Liver (tissue), 9 donors: ENCODE results near the gene BLOC1S1. TPM values are rescaled to one million over a fixed set of nuclear protein-coding genes. Genes with fewer than 3 reads are reported as not detected.
A peak's percentile ranks its signal among the peaks of the same experiment; 100 is the strongest.

Experiments
- DNase-seq: peaks from one replicate; pipeline ENCODE4 v3.0.0-alpha.2; 2017; ENCODE audit warnings: low spot score
- H3K27ac ChIP-seq, 2 donors: one replicate each; pipeline ENCODE4 v1.7.0; 2013; ENCODE audit warnings: inconsistent platforms in 2 of 2, low read length in 2 of 2, control low read depth in 1 of 2, low read depth in 1 of 2, mild to moderate bottlenecking in 1 of 2
- H3K27me3 ChIP-seq, 4 donors: one replicate each; pipeline versions ENCODE4 v1.6.1 to v1.7.0; 2013; ENCODE audit warnings: low read length in 3 of 4, inconsistent platforms in 1 of 4, mild to moderate bottlenecking in 1 of 4, moderate library complexity in 1 of 4; ENCODE audit not compliant: control insufficient read depth in 4 of 4, insufficient read depth in 4 of 4
- H3K36me3 ChIP-seq, 4 donors: one replicate each; pipeline versions ENCODE4 v1.6.1 to v1.7.0; 2013; ENCODE audit warnings: low read length in 3 of 4, mild to moderate bottlenecking in 3 of 4, low read depth in 1 of 4, moderate library complexity in 1 of 4; ENCODE audit not compliant: control insufficient read depth in 4 of 4, insufficient read depth in 3 of 4
- H3K4me1 ChIP-seq, 4 donors: one replicate each; pipeline versions ENCODE4 v1.6.1 to v1.7.0; 2013; ENCODE audit warnings: low read length in 3 of 4, mild to moderate bottlenecking in 3 of 4, moderate library complexity in 1 of 4; ENCODE audit not compliant: control insufficient read depth in 4 of 4, insufficient read depth in 4 of 4
- H3K4me3 ChIP-seq, 3 donors: one replicate each; pipeline versions ENCODE4 v1.6.1 to v1.7.0; 2013; ENCODE audit warnings: low read length in 3 of 3, control low read depth in 1 of 3, low read depth in 1 of 3, mild to moderate bottlenecking in 1 of 3
- H3K9ac ChIP-seq, 2 donors: one replicate each; pipeline ENCODE4 v1.7.0; 2013; ENCODE audit warnings: low read length in 2 of 2, mild to moderate bottlenecking in 2 of 2, moderate library complexity in 2 of 2, control low read depth in 1 of 2, low read depth in 1 of 2
- H3K9me3 ChIP-seq, 4 donors: one replicate each; pipeline versions ENCODE4 v1.6.1 to v1.7.0; 2013; ENCODE audit warnings: low read length in 3 of 4; ENCODE audit not compliant: control insufficient read depth in 4 of 4
- EGR1 ChIP-seq, 2 donors: IDR thresholded peaks; 2 replicates each; pipeline ENCODE4 v1.6.1; 2016 to 2018; ENCODE audit warnings: antibody characterized with exemption in 2 of 2, low read depth in 2 of 2
- FOXA1 ChIP-seq: IDR thresholded peaks from 2 replicates; pipeline ENCODE4 v1.6.1; 2016; ENCODE audit warnings: antibody characterized with exemption
- FOXA2 ChIP-seq: IDR thresholded peaks from 2 replicates; pipeline ENCODE4 v1.6.1; 2016; ENCODE audit warnings: antibody characterized with exemption
- GABPA ChIP-seq, 2 donors: IDR thresholded peaks in 1 of 2; conservative IDR thresholded peaks in 1 of 2; 2 replicates each; pipeline ENCODE4 v1.6.1; 2016; ENCODE audit warnings: antibody characterized with exemption in 2 of 2, mild to moderate bottlenecking in 1 of 2, moderate library complexity in 1 of 2
- HNF4A ChIP-seq, 2 donors: conservative IDR thresholded peaks; 2 replicates each; pipeline ENCODE4 v1.6.1; 2016; ENCODE audit warnings: antibody characterized with exemption in 2 of 2, mild to moderate bottlenecking in 2 of 2
- HNF4G ChIP-seq: IDR thresholded peaks from 2 replicates; pipeline ENCODE4 v1.6.1; 2016; ENCODE audit warnings: antibody characterized with exemption
- JUND ChIP-seq, 2 donors: IDR thresholded peaks; 2 replicates each; pipeline ENCODE4 v1.6.1; 2016; ENCODE audit warnings: antibody characterized with exemption in 2 of 2
- NR2F2 ChIP-seq: IDR thresholded peaks from 2 replicates; pipeline ENCODE4 v1.6.1; 2016; ENCODE audit warnings: antibody characterized with exemption
- RAD21 ChIP-seq, 2 donors: IDR thresholded peaks; 2 replicates each; pipeline ENCODE4 v1.6.1; 2016; ENCODE audit warnings: antibody characterized with exemption in 2 of 2, mild to moderate bottlenecking in 2 of 2
- REST ChIP-seq: IDR thresholded peaks from 2 replicates; pipeline ENCODE4 v1.6.1; 2016; ENCODE audit warnings: antibody characterized with exemption, mild to moderate bottlenecking
- RXRA ChIP-seq, 2 donors: IDR thresholded peaks; 2 replicates each; pipeline ENCODE4 v1.6.1; 2017 to 2018; ENCODE audit warnings: antibody characterized with exemption in 2 of 2, mild to moderate bottlenecking in 1 of 2
- SP1 ChIP-seq: IDR thresholded peaks from 2 replicates; pipeline ENCODE4 v1.6.1; 2018; ENCODE audit warnings: antibody characterized with exemption, mild to moderate bottlenecking
- TAF1 ChIP-seq: conservative IDR thresholded peaks from 2 replicates; pipeline ENCODE4 v1.6.1; 2016; ENCODE audit warnings: antibody characterized with exemption, mild to moderate bottlenecking
- YY1 ChIP-seq: IDR thresholded peaks from 2 replicates; pipeline ENCODE4 v1.6.1; 2016; ENCODE audit warnings: antibody characterized with exemption, mild to moderate bottlenecking
- whole genome bisulfite sequencing: extraction: QIAGEN DNeasy Blood & Tissue Kit; methylation state at CpG from one replicate; pipeline ENCODE4 v1.1.7; 2013; 5-methylcytosine and 5-hydroxymethylcytosine counted together
- polyA plus RNA-seq, 2 donors: library from polyadenylated mRNA; stranded (reverse) in 1 of 2; unstranded in 1 of 2; fragments of 200-250 nt in 1 of 2; fragments of >200 nt in 1 of 2; fragmentation: Nextera tagmentation in 1 of 2; extraction: Ambion mirVana in 1 of 2; gene quantifications; one replicate each; pipeline versions ENCODE4 v1.2.1 to v1.2.3, GENCODE V29; 2013 to 2015
- total RNA-seq, 2 donors: library from RNA; depleted of rRNA; stranded (reverse); fragments of >200 nt; gene quantifications; one replicate each; pipeline ENCODE4 v1.2.3, GENCODE V29; 2014
- TF ChIP-seq, protein P1 (sequence below): IDR thresholded peaks from 2 replicates; pipeline ENCODE4 v1.6.1; 2016; ENCODE audit warnings: antibody characterized with exemption
- TF ChIP-seq, protein P2 (sequence below): IDR thresholded peaks from 2 replicates; pipeline ENCODE4 v1.6.1; 2016; ENCODE audit warnings: antibody characterized with exemption
- donor health status: healthy.
- donor health status: healthy.
- donor health status: healthy.
- donor health status: healthy.
- donor health status: healthy.

BLOC1S1 gene
- total and polyA plus RNA-seq, 4 donors, result 43.7 to 150 (median 115) TPM

GRCh38 chr12:55676707-55677106 lies 39.1 kb upstream of the BLOC1S1 start:
- Histone ChIP-seq H3K36me3 (no peaks in the 10 kb centered on the region), H3K4me1 (peaks cover 0 to 12% (median 4%) of the 10 kb centered on the region in 4 donors), H3K9me3 (no peaks in the 10 kb centered on the region), H3K27ac (no peak overlapping the region), H3K27me3 (no peaks in the 10 kb centered on the region), H3K4me3 (no peak overlapping the region), H3K9ac (no peak overlapping the region)
- TF ChIP-seq, protein P1, sequence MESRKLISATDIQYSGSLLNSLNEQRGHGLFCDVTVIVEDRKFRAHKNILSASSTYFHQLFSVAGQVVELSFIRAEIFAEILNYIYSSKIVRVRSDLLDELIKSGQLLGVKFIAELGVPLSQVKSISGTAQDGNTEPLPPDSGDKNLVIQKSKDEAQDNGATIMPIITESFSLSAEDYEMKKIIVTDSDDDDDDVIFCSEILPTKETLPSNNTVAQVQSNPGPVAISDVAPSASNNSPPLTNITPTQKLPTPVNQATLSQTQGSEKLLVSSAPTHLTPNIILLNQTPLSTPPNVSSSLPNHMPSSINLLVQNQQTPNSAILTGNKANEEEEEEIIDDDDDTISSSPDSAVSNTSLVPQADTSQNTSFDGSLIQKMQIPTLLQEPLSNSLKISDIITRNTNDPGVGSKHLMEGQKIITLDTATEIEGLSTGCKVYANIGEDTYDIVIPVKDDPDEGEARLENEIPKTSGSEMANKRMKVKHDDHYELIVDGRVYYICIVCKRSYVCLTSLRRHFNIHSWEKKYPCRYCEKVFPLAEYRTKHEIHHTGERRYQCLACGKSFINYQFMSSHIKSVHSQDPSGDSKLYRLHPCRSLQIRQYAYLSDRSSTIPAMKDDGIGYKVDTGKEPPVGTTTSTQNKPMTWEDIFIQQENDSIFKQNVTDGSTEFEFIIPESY, result no peak
- TF ChIP-seq HNF4G (no peak), GABPA (IDR thresholded peaks at IDR 0.05 in 1 of 2, conservative IDR thresholded peaks at IDR 0.05 in 1 of 2) (no peak), RXRA (IDR thresholded peaks at IDR 0.05) (peak in 1 of 2 donors; percentile 13)
- 57% methylated on average over 6 of the region's 6 CpGs for WGBS
- DNase-seq, result no peak

DNA sequence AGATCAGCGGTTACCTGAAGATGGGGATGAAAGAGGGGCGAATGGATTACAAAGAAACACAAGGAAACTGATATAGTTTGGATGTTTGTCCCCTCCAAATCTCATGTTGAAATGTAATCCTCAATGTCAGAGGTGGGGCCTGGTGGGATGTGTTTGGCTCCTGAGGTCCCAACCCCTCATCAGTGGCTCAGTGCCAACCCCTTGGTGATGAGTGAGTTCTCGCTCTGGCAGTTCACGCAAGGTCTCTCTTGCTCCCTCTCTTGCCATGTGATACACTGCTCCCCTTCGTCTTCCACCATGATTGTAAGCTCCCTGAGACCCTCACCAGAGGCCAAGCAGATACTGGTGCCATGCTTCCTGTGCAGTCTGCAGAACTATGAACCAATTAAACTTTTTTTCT lies 36.2 kb upstream of the BLOC1S1 start:
- no peak overlapping the region for H3K27ac ChIP-seq
- H3K27me3 ChIP-seq, result no peaks in the 10 kb centered on the region
- no peak for DNase-seq
- H3K4me1 ChIP-seq, result peaks cover 9 to 24% (median 9%) of the 10 kb centered on the region in 4 donors
- TF ChIP-seq YY1, result no peak
- no peak for TF ChIP-seq EGR1 (IDR thresholded peaks at IDR 0.05; ENCODE audit: low read depth in 2 of 2)
- no peak for TF ChIP-seq RAD21 (IDR thresholded peaks at IDR 0.05)
- no peak for TF ChIP-seq FOXA1
- TF ChIP-seq REST, result no peak
- TF ChIP-seq HNF4G, result no peak
- no peak overlapping the region for H3K4me3 ChIP-seq
- no peaks in the 10 kb centered on the region for H3K36me3 ChIP-seq
- H3K9ac ChIP-seq, result no peak overlapping the region
- 92% methylated on average over 5 of the region's 5 CpGs for WGBS
- H3K9me3 ChIP-seq, result no peaks in the 10 kb centered on the region

DNA sequence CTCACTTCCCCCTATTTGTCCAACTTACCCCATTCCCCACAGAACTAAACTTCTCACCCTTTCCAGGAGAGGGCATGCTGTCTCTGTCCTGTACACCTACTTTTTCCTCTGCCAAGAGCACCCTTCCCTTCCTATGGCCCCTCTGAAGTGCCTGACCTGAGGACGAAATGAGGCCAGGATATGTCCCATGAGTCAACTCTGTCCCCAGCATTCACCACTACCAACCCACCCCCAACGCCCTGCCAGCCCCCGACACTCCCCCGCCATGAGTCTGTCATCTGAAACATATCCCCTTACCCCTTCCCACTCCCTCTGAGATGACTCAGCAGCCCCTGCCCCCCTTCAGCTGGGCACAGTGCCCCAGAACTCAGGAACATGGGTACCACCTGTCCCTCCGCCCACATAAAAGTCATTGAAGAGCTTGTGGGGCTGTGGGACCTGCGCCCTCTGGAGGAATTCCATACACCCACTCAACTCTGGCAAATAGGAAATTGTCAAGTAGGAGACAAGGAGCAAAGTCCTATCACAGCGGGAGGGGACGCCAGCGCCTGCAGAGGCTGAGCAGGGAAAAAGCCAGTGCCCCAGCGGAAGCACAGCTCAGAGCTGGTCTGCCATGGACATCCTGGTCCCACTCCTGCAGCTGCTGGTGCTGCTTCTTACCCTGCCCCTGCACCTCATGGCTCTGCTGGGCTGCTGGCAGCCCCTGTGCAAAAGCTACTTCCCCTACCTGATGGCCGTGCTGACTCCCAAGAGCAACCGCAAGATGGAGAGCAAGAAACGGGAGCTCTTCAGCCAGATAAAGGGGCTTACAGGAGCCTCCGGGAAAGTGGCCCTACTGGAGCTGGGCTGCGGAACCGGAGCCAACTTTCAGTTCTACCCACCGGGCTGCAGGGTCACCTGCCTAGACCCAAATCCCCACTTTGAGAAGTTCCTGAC lies 34.4 kb upstream of the BLOC1S1 start:
- peak overlapping the region; percentile 56 to 72 for H3K27ac ChIP-seq
- peak; percentile 50 for DNase-seq
- WGBS, result 8% methylated on average over 17 of the region's 17 CpGs
- H3K9me3 ChIP-seq, result no peaks in the 10 kb centered on the region
- peaks cover 0 to 9% (median 0%) of the 10 kb centered on the region in 4 donors for H3K36me3 ChIP-seq
- peak overlapping the region; percentile 67 to 97 (median 72) for H3K4me3 ChIP-seq
- peaks cover 6 to 22% (median 9%) of the 10 kb centered on the region in 4 donors for H3K4me1 ChIP-seq
- H3K9ac ChIP-seq, result peak overlapping the region; percentile 64 to 70
- no peaks in the 10 kb centered on the region for H3K27me3 ChIP-seq
- TF ChIP-seq TAF1 (peak; percentile 93), FOXA1 (no peak), SP1 (peak; percentile 96), HNF4A (conservative IDR thresholded peaks at IDR 0.05) (peak; percentile 93 to 94), FOXA2 (peak; percentile 2), GABPA (IDR thresholded peaks at IDR 0.05 in 1 of 2, conservative IDR thresholded peaks at IDR 0.05 in 1 of 2) (peak in 1 of 2 donors; percentile 66), HNF4G (peak; percentile 94), EGR1 (IDR thresholded peaks at IDR 0.05; ENCODE audit: low read depth in 2 of 2) (peak; percentile 99), JUND (IDR thresholded peaks at IDR 0.05) (peak; percentile 76 to 78), YY1 (peak; percentile 57), RXRA (IDR thresholded peaks at IDR 0.05) (peak; percentile 70 to 91), NR2F2 (peak; percentile 24)
- TF ChIP-seq, protein P2, sequence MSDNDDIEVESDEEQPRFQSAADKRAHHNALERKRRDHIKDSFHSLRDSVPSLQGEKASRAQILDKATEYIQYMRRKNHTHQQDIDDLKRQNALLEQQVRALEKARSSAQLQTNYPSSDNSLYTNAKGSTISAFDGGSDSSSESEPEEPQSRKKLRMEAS, result peak; percentile 70
- TF ChIP-seq, protein P1, result peak; percentile 80
